Caco-2 (cell line): ENCODE measurements around the gene SEMA6D. TPM values are rescaled to one million over a fixed set of nuclear protein-coding genes. Genes with fewer than 3 reads are reported as not detected.

Source experiments
- BruUV-seq: library from RNA; stranded (reverse); fragments of 400-500 nt; replicated peaks from 2 replicates; lab custom pipeline; 2021; lab: Mats Ljungman, UMichigan
- CTCF ChIA-PET: fragments of 300-600 bp; sonication (Branson Sonifier 250); formaldehyde crosslinking; loops from one replicate; lab custom pipeline; 2022; ENCODE audit warnings: antibody characterized with exemption; lab: Charles Lee
- POLR2A ChIA-PET: fragments of 300-600 bp; sonication (Branson Sonifier 250); formaldehyde crosslinking; loops from one replicate; lab custom pipeline; 2022; ENCODE audit warnings: antibody characterized with exemption; lab: Charles Lee
- DNase-seq, 2 experiments: peaks; one replicate each; pipeline versions ENCODE4 v3.0.0 to v3.0.0-alpha.2; 2020 to 2022
- H3K27me3 ChIP-seq: replicated peaks from 2 replicates; pipeline ENCODE4 v1.6.0; 2011; ENCODE audit warnings: low read length; ENCODE audit not compliant: control insufficient read depth, insufficient read depth
- H3K36me3 ChIP-seq: 2 replicates; pipeline ENCODE4 v1.5.1; 2011; ENCODE audit warnings: low read length; ENCODE audit not compliant: control insufficient read depth, insufficient read depth
- H3K4me1 ChIP-seq: fragments of 250-450 bp; sonication (Bioruptor Pico); 2 replicates; pipeline ENCODE4 v1.5.1; 2020; ENCODE audit warnings: mild to moderate bottlenecking
- H3K4me3 ChIP-seq: 2 replicates; pipeline ENCODE4 v1.5.1; 2011; ENCODE audit warnings: low read depth, mild to moderate bottlenecking, control low read depth, low read length
- H3K9me3 ChIP-seq: fragments of 250-450 bp; sonication (Bioruptor Pico); 2 replicates; pipeline ENCODE4 v1.5.1; 2020; ENCODE audit warnings: mild to moderate bottlenecking, moderate library complexity
- H3K27ac Mint-ChIP-seq: one replicate; pipeline ENCODE4 v1.8.0; 2022; ENCODE audit warnings: mixed read lengths; ENCODE audit not compliant: unreplicated experiment
- H3K27me3 Mint-ChIP-seq: one replicate; pipeline ENCODE4 v1.8.0; 2022; ENCODE audit warnings: mixed read lengths; ENCODE audit not compliant: insufficient read depth, unreplicated experiment
- H3K36me3 Mint-ChIP-seq: one replicate; pipeline ENCODE4 v1.8.0; 2022; ENCODE audit warnings: mild to moderate bottlenecking, mixed read lengths; ENCODE audit not compliant: insufficient read depth, unreplicated experiment
- H3K4me1 Mint-ChIP-seq: one replicate; pipeline ENCODE4 v1.8.0; 2022; ENCODE audit warnings: low read depth, mixed read lengths; ENCODE audit not compliant: unreplicated experiment
- H3K4me3 Mint-ChIP-seq: one replicate; pipeline ENCODE4 v1.8.0; 2022; ENCODE audit warnings: mild to moderate bottlenecking, moderate library complexity, mixed read lengths; ENCODE audit not compliant: unreplicated experiment
- H3K9me3 Mint-ChIP-seq: one replicate; pipeline ENCODE4 v1.8.0; 2022; ENCODE audit warnings: mixed read lengths; ENCODE audit not compliant: unreplicated experiment
- intact Hi-C: fragments of 100-400 bp; cut with micrococcal nuclease; formaldehyde crosslinking; loops from one replicate; pipeline ENCODE4 v1.10.0; 2022; ENCODE audit not compliant: unreplicated experiment
- total RNA-seq: library from RNA; stranded (reverse); gene quantifications from 2 replicates; pipeline ENCODE4 v1.2.3, GENCODE V29; 2022
- TF ChIP-seq, protein P1 (sequence below), 2 experiments: fragments of 200-600 bp in 1 of 2; IDR thresholded peaks; 1 replicate in 1 of 2; 2 replicates in 1 of 2; pipeline versions ENCODE4 v1.5.1 to v1.8.0; 2011 to 2022; ENCODE audit warnings: antibody characterized with exemption in 1 of 2, control low read depth in 1 of 2, inconsistent platforms in 1 of 2, low read depth in 1 of 2, low read length in 1 of 2, mild to moderate bottlenecking in 1 of 2, moderate library complexity in 1 of 2; ENCODE audit not compliant: insufficient read depth in 1 of 2, severe bottlenecking in 1 of 2, unreplicated experiment in 1 of 2

The SEMA6D gene
- total RNA-seq, 1 experiment from 2014 or later = 0.18 TPM

DNA sequence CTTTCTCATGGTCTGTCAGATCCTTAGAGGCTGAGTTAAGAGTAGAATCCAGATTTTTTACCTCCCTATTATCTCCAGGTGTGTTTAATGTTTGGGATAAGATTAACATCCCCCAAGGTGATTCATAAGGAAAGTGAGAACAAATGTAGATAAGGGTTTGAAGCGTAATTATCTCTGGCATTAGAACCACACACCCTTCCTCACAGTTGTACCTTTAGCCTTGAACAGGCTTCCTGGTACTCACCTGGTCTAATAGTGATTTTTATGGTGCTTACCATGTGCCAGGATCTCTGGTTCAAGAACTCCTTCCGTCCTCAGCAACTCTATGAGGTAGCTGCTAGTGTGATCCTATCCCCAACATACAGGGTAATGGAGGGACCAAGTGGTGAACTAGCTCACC lies 27.7 kb downstream of the SEMA6D start:
- CTCF ChIA-PET = no interaction called here
- H3K27ac Mint-ChIP-seq = no peak overlapping the region
- H3K4me3 ChIP-seq = no peak overlapping the region
- H3K4me1 Mint-ChIP-seq = no peaks in the 10 kb centered on the region
- no peaks in the 10 kb centered on the region for H3K27me3 Mint-ChIP-seq
- TF ChIP-seq, protein P1, sequence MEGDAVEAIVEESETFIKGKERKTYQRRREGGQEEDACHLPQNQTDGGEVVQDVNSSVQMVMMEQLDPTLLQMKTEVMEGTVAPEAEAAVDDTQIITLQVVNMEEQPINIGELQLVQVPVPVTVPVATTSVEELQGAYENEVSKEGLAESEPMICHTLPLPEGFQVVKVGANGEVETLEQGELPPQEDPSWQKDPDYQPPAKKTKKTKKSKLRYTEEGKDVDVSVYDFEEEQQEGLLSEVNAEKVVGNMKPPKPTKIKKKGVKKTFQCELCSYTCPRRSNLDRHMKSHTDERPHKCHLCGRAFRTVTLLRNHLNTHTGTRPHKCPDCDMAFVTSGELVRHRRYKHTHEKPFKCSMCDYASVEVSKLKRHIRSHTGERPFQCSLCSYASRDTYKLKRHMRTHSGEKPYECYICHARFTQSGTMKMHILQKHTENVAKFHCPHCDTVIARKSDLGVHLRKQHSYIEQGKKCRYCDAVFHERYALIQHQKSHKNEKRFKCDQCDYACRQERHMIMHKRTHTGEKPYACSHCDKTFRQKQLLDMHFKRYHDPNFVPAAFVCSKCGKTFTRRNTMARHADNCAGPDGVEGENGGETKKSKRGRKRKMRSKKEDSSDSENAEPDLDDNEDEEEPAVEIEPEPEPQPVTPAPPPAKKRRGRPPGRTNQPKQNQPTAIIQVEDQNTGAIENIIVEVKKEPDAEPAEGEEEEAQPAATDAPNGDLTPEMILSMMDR (IDR thresholded peaks at IDR 0.05; ENCODE audit: insufficient read depth in 1 of 2, low read depth in 1 of 2, low read length in 1 of 2, severe bottlenecking in 1 of 2, unreplicated experiment in 1 of 2) = no peak
- BruUV-seq = no TSS peak
- no peaks in the 10 kb centered on the region for H3K9me3 ChIP-seq
- peaks cover 5% of the 10 kb centered on the region; the same call in 1 of the 2 replicates for H3K4me1 ChIP-seq
- H3K4me3 Mint-ChIP-seq = no peak overlapping the region
- H3K9me3 Mint-ChIP-seq = no peaks in the 10 kb centered on the region
- DNase-seq = no peak
- intact Hi-C loops = no loop called here
- POLR2A ChIA-PET = no interaction called here
- H3K36me3 ChIP-seq = no peaks in the 10 kb centered on the region
- H3K27me3 ChIP-seq = no peaks in the 10 kb centered on the region
- no peaks in the 10 kb centered on the region for H3K36me3 Mint-ChIP-seq

DNA sequence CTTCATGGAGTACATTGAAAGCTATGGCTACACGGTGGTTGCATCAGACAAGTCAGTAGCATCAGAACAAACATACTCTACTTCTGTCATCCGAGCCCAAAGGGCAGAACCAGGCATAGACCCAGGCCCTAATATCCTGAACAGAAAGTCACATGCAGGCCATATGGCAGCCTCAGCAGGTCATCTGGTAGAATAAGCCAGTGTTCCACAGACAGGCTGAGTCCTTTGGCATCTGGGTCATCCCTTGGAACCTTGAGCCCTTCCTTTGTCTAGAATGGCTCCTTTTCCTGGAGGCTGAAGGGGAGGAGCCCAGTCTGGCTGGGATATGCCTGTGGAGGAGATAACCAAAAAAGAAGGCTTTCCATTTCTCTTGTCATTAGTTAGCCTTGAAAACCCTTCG lies 29.2 kb downstream of the SEMA6D start:
- no peak overlapping the region for H3K4me3 ChIP-seq
- peaks cover under 1% of the 10 kb centered on the region for H3K9me3 Mint-ChIP-seq
- no peaks in the 10 kb centered on the region for H3K27me3 Mint-ChIP-seq
- no peak for DNase-seq
- no peaks in the 10 kb centered on the region for H3K36me3 ChIP-seq
- H3K4me3 Mint-ChIP-seq = no peak overlapping the region
- H3K4me1 Mint-ChIP-seq = no peaks in the 10 kb centered on the region
- CTCF ChIA-PET = no interaction called here
- no peaks in the 10 kb centered on the region for H3K9me3 ChIP-seq
- no peaks in the 10 kb centered on the region for H3K36me3 Mint-ChIP-seq
- no peaks in the 10 kb centered on the region for H3K27me3 ChIP-seq
- no peak overlapping the region for H3K27ac Mint-ChIP-seq
- POLR2A ChIA-PET = no interaction called here
- peaks cover 5% of the 10 kb centered on the region; the same call in 1 of the 2 replicates for H3K4me1 ChIP-seq
- intact Hi-C loops = no loop called here
- TF ChIP-seq, protein P1 (IDR thresholded peaks at IDR 0.05; ENCODE audit: insufficient read depth in 1 of 2, low read depth in 1 of 2, low read length in 1 of 2, severe bottlenecking in 1 of 2, unreplicated experiment in 1 of 2) = no peak
- BruUV-seq = no TSS peak

DNA sequence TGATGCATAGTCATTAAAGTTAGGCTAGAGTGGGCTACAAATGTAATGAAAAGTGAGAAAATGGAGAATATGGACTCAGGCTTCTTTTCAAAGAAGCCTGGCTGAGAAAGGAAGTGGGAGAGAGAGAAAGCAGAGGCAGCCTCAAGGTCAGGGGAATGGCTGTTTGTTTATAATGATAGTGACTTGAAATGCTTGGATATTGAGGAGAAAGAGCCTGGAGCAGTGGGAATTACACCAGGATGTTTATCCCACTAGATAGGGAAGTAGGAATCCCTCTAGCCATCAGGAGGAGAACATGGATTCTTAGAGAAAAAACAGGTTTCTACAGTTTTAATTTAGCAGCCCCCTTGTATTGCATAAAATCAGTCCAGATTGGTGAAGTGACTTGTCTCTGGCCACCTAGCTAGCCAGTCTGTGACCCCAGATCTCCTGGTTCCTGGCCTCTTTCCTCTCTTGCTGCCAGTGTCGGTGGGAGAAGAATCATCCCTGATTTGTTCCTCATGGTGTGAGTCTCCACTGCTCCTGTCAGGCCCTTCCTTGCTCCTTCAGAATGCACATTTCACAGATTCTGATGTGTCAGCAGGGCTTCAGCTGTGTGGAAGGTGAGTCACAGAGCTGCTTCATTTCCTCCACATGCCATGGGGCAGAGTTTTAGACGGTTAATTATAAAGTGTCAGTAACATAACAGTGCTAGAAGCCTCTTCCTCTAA lies 32.9 kb downstream of the SEMA6D start:
- CTCF ChIA-PET = no interaction called here
- Histone ChIP-seq H3K4me3 (no peak overlapping the region), H3K36me3 (no peaks in the 10 kb centered on the region), H3K9me3 (peaks cover 7% of the 10 kb centered on the region), H3K4me1 (no peaks in the 10 kb centered on the region), H3K27me3 (no peaks in the 10 kb centered on the region)
- no peak for DNase-seq
- Mint-ChIP-seq H3K9me3 (peaks cover 35% of the 10 kb centered on the region), H3K4me3 (no peak overlapping the region), H3K4me1 (no peaks in the 10 kb centered on the region), H3K27me3 (no peaks in the 10 kb centered on the region), H3K36me3 (no peaks in the 10 kb centered on the region), H3K27ac (no peak overlapping the region)
- TF ChIP-seq, protein P1 (IDR thresholded peaks at IDR 0.05; ENCODE audit: insufficient read depth in 1 of 2, low read depth in 1 of 2, low read length in 1 of 2, severe bottlenecking in 1 of 2, unreplicated experiment in 1 of 2) = no peak
- POLR2A ChIA-PET = no interaction called here
- BruUV-seq = no TSS peak
- intact Hi-C loops = no loop called here
